Ectodermal cell (in vitro differentiated cells): ENCODE data around the gene PRIM2.
"Not testable (repeated sequence)": the region's sequence is repeated elsewhere in the genome, so short reads cannot be mapped to it uniquely, and the experiment has no call there.

Experiments
- H3K27ac ChIP-seq: 2 replicates; pipeline ENCODE4 v1.7.0; 2013; ENCODE audit warnings: mild to moderate bottlenecking, low read depth, low read length; ENCODE audit not compliant: insufficient read depth, poor library complexity, severe bottlenecking
- H3K27me3 ChIP-seq: 2 replicates; pipeline ENCODE4 v1.7.0; 2013; ENCODE audit warnings: mild to moderate bottlenecking, low read length; ENCODE audit not compliant: insufficient read depth, control insufficient read depth, poor library complexity, severe bottlenecking
- H3K36me3 ChIP-seq: one replicate; pipeline ENCODE4 v1.7.0; 2013; ENCODE audit warnings: low read length; ENCODE audit not compliant: control insufficient read depth, insufficient read depth
- H3K4me1 ChIP-seq: one replicate; pipeline ENCODE4 v1.7.0; 2013; ENCODE audit warnings: low read length; ENCODE audit not compliant: control insufficient read depth, insufficient read depth
- H3K4me3 ChIP-seq: 2 replicates; pipeline ENCODE4 v1.7.0; 2013; ENCODE audit warnings: low read depth, low read length, control low read depth; ENCODE audit not compliant: insufficient read depth
- H3K9me3 ChIP-seq: 2 replicates; pipeline ENCODE4 v1.7.0; 2013; ENCODE audit warnings: mild to moderate bottlenecking, low read length, moderate library complexity; ENCODE audit not compliant: control insufficient read depth
- WGBS, 2 experiments: methylation state at CpG; one replicate each; pipeline ENCODE4 v1.1.7; 2013; ENCODE audit warnings: missing lambda C conversion rate in 2 of 2; 5-methylcytosine and 5-hydroxymethylcytosine counted together

Gene PRIM2

GRCh38 chr6:57488551-57488950 is 171.1 kb downstream of the PRIM2 start:
- not testable (repeated sequence) for H3K27ac ChIP-seq, H3K27me3 ChIP-seq, H3K4me1 ChIP-seq, H3K9me3 ChIP-seq, H3K36me3 ChIP-seq, H3K4me3 ChIP-seq
- WGBS, 2 experiments, result 70 to 80% methylated on average over 3 of the region's 3 CpGs

GRCh38 chr6:57489887-57490286 is 172.5 kb downstream of the PRIM2 start:
- not testable (repeated sequence) for H3K9me3 ChIP-seq, H3K27me3 ChIP-seq, H3K36me3 ChIP-seq, H3K4me3 ChIP-seq, H3K27ac ChIP-seq, H3K4me1 ChIP-seq

GRCh38 chr6:57491795-57492194 is 174.4 kb downstream of the PRIM2 start:
- H3K4me3 ChIP-seq, H3K4me1 ChIP-seq, H3K27ac ChIP-seq, H3K36me3 ChIP-seq, H3K9me3 ChIP-seq, H3K27me3 ChIP-seq: not testable (repeated sequence)
- WGBS, 2 experiments, result 89 to 92% methylated on average over 5 to 7 of the region's 7 CpGs

GRCh38 chr6:57496251-57496650 is 178.8 kb downstream of the PRIM2 start:
- not testable (repeated sequence) for H3K9me3 ChIP-seq, H3K27ac ChIP-seq, H3K36me3 ChIP-seq, H3K27me3 ChIP-seq, H3K4me3 ChIP-seq, H3K4me1 ChIP-seq
- WGBS, 2 experiments, result 100% methylated on average over 1 to 2 of the region's 2 CpGs

- not testable (repeated sequence) for H3K27me3 ChIP-seq, H3K9me3 ChIP-seq, H3K36me3 ChIP-seq, H3K4me1 ChIP-seq, H3K4me3 ChIP-seq, H3K27ac ChIP-seq
- 87 to 88% methylated on average over 1 to 3 of the region's 4 CpGs for WGBS, 2 experiments
Measured at GRCh38 chr6:57500368-57501021, 183.1 kb downstream of the PRIM2 start.

GRCh38 chr6:57502387-57502786 is 185.0 kb downstream of the PRIM2 start:
- H3K36me3 ChIP-seq, H3K4me3 ChIP-seq, H3K27me3 ChIP-seq, H3K4me1 ChIP-seq, H3K9me3 ChIP-seq, H3K27ac ChIP-seq: not testable (repeated sequence)
- 99 to 100% methylated on average over 10 of the region's 10 CpGs for WGBS, 2 experiments

- H3K36me3 ChIP-seq, H3K27me3 ChIP-seq, H3K4me1 ChIP-seq, H3K4me3 ChIP-seq, H3K9me3 ChIP-seq, H3K27ac ChIP-seq: not testable (repeated sequence)
- WGBS, 2 experiments, result 72 to 93% methylated on average over 1 of the region's 1 CpG
Measured at GRCh38 chr6:57505251-57505650, 187.8 kb downstream of the PRIM2 start.

GRCh38 chr6:57510390-57510789 is 193.0 kb downstream of the PRIM2 start:
- H3K4me3 ChIP-seq, H3K4me1 ChIP-seq, H3K36me3 ChIP-seq, H3K9me3 ChIP-seq, H3K27ac ChIP-seq, H3K27me3 ChIP-seq: not testable (repeated sequence)
- 94 to 100% methylated on average over 1 to 3 of the region's 4 CpGs for WGBS, 2 experiments

- no CpG with 5 or more reads among the region's 1 CpG for WGBS, 2 experiments
- not testable (repeated sequence) for H3K27ac ChIP-seq, H3K27me3 ChIP-seq, H3K36me3 ChIP-seq, H3K4me3 ChIP-seq, H3K4me1 ChIP-seq, H3K9me3 ChIP-seq
Measured at GRCh38 chr6:57515171-57515570, 197.7 kb downstream of the PRIM2 start.

GRCh38 chr6:57515845-57516244 is 198.4 kb downstream of the PRIM2 start:
- H3K4me3 ChIP-seq, H3K4me1 ChIP-seq, H3K27ac ChIP-seq, H3K9me3 ChIP-seq, H3K36me3 ChIP-seq, H3K27me3 ChIP-seq: not testable (repeated sequence)
- 67 to 71% methylated on average over 1 of the region's 3 CpGs for WGBS, 2 experiments

- H3K4me3 ChIP-seq, H3K27ac ChIP-seq, H3K4me1 ChIP-seq, H3K36me3 ChIP-seq, H3K27me3 ChIP-seq, H3K9me3 ChIP-seq: not testable (repeated sequence)
- WGBS, 2 experiments, result 93 to 97% methylated on average over 3 of the region's 3 CpGs
Measured at GRCh38 chr6:57516776-57517175, 199.3 kb downstream of the PRIM2 start.
